Measurements from ENCODE around the gene YOD1. TPM values are rescaled to one million over a fixed set of nuclear protein-coding genes. Genes with fewer than 3 reads are reported as not detected.

The YOD1 gene
- total and polyA plus RNA-seq, 2 donors (not counting 1 experiment from before 2014, with no cell fraction given), result 3.0 to 5.6 TPM

- Histone ChIP-seq H3K27ac (ENCODE audit: insufficient read depth, low read length) (no peak overlapping the region), H3K9ac (ENCODE audit: insufficient read depth, low read length) (no peak overlapping the region), H3K4me2 (ENCODE audit: extremely low read depth, insufficient read depth, low read length) (no peak overlapping the region), H3K4me3 (replicated peaks in 1 of 4; ENCODE audit: control extremely low read depth in 1 of 4, insufficient read depth in 1 of 4, low read depth in 3 of 4, low read length in 4 of 4) (no peak overlapping the region), H3K9me3 (ENCODE audit: control insufficient read depth, insufficient read depth, low read depth, low read length) (no peaks in the 10 kb centered on the region), H4K20me1 (ENCODE audit: control insufficient read depth, extremely low read depth, insufficient read depth, low read length) (no peaks in the 10 kb centered on the region), H3K4me1 (ENCODE audit: control insufficient read depth, extremely low read depth, insufficient read depth, low read length) (no peaks in the 10 kb centered on the region), H2AFZ (ENCODE audit: low read length) (no peak overlapping the region), H3K27me3 (ENCODE audit: control insufficient read depth, insufficient read depth, low read length) (no peaks in the 10 kb centered on the region), H3K79me2 (ENCODE audit: control insufficient read depth, insufficient read depth, low read length) (no peaks in the 10 kb centered on the region), H3K36me3 (ENCODE audit: control insufficient read depth, insufficient read depth, low read length) (no peaks in the 10 kb centered on the region)
- no peak for TF ChIP-seq CTCF (conservative IDR thresholded peaks at IDR 0.05 in 1 of 2, IDR thresholded peaks at IDR 0.05 in 1 of 2; ENCODE audit: low read depth in 1 of 2, low read length in 2 of 2)
- peak in 1 of 2 donors; percentile 29 for DNase-seq (ENCODE audit: low read depth in 2 of 2)
Observed at GRCh38 chr1:207073906-207074820, 23.2 kb upstream of the YOD1 start.

GRCh38 chr1:207072233-207072632, 21.2 kb upstream of the YOD1 start:
- Histone ChIP-seq H3K4me3 (replicated peaks in 1 of 4; ENCODE audit: control extremely low read depth in 1 of 4, insufficient read depth in 1 of 4, low read depth in 3 of 4, low read length in 4 of 4) (no peak overlapping the region), H2AFZ (ENCODE audit: low read length) (no peak overlapping the region), H3K27ac (ENCODE audit: insufficient read depth, low read length) (no peak overlapping the region), H3K4me2 (ENCODE audit: extremely low read depth, insufficient read depth, low read length) (no peak overlapping the region), H3K9me3 (ENCODE audit: control insufficient read depth, insufficient read depth, low read depth, low read length) (no peaks in the 10 kb centered on the region), H4K20me1 (ENCODE audit: control insufficient read depth, extremely low read depth, insufficient read depth, low read length) (no peaks in the 10 kb centered on the region), H3K36me3 (ENCODE audit: control insufficient read depth, insufficient read depth, low read length) (no peaks in the 10 kb centered on the region), H3K9ac (ENCODE audit: insufficient read depth, low read length) (no peak overlapping the region), H3K27me3 (ENCODE audit: control insufficient read depth, insufficient read depth, low read length) (no peaks in the 10 kb centered on the region), H3K4me1 (ENCODE audit: control insufficient read depth, extremely low read depth, insufficient read depth, low read length) (no peaks in the 10 kb centered on the region), H3K79me2 (ENCODE audit: control insufficient read depth, insufficient read depth, low read length) (no peaks in the 10 kb centered on the region)
- no peak for TF ChIP-seq EZH2 (IDR thresholded peaks at IDR 0.05; ENCODE audit: low read length, missing control alignments)
- no peak for TF ChIP-seq CTCF (conservative IDR thresholded peaks at IDR 0.05 in 1 of 2, IDR thresholded peaks at IDR 0.05 in 1 of 2; ENCODE audit: low read depth in 1 of 2, low read length in 2 of 2)
- no peak for DNase-seq (ENCODE audit: low read depth in 2 of 2)

- H3K79me2 ChIP-seq (ENCODE audit: control insufficient read depth, insufficient read depth, low read length), result no peaks in the 10 kb centered on the region
- no peaks in the 10 kb centered on the region for H3K36me3 ChIP-seq (ENCODE audit: control insufficient read depth, insufficient read depth, low read length)
- no peaks in the 10 kb centered on the region for H3K4me1 ChIP-seq (ENCODE audit: control insufficient read depth, extremely low read depth, insufficient read depth, low read length)
- no peak for TF ChIP-seq CTCF (conservative IDR thresholded peaks at IDR 0.05 in 1 of 2, IDR thresholded peaks at IDR 0.05 in 1 of 2; ENCODE audit: low read depth in 1 of 2, low read length in 2 of 2)
- no peak for TF ChIP-seq EZH2 (IDR thresholded peaks at IDR 0.05; ENCODE audit: low read length, missing control alignments)
- no peak overlapping the region for H3K9ac ChIP-seq (ENCODE audit: insufficient read depth, low read length)
- no peak overlapping the region for H2AFZ ChIP-seq (ENCODE audit: low read length)
- H3K4me3 ChIP-seq (replicated peaks in 1 of 4; ENCODE audit: control extremely low read depth in 1 of 4, insufficient read depth in 1 of 4, low read depth in 3 of 4, low read length in 4 of 4), result no peak overlapping the region
- H4K20me1 ChIP-seq (ENCODE audit: control insufficient read depth, extremely low read depth, insufficient read depth, low read length), result no peaks in the 10 kb centered on the region
- no peak overlapping the region for H3K27ac ChIP-seq (ENCODE audit: insufficient read depth, low read length)
- H3K27me3 ChIP-seq (ENCODE audit: control insufficient read depth, insufficient read depth, low read length), result no peaks in the 10 kb centered on the region
- H3K4me2 ChIP-seq (ENCODE audit: extremely low read depth, insufficient read depth, low read length), result no peak overlapping the region
- no peaks in the 10 kb centered on the region for H3K9me3 ChIP-seq (ENCODE audit: control insufficient read depth, insufficient read depth, low read depth, low read length)
- no peak for DNase-seq (ENCODE audit: low read depth in 2 of 2)
Observed at GRCh38 chr1:207071426-207071825, 20.4 kb upstream of the YOD1 start.

All from fibroblast of lung (primary cell).